GM12891 (cell line): ENCODE measurements around the gene FLT3LG.

ENCODE experiments used
- POLR2AphosphoS5 ChIP-seq: IDR thresholded peaks from 2 replicates; pipeline ENCODE4 v1.6.1; 2011; ENCODE audit warnings: low read depth, low read length, control low read depth
- TAF1 ChIP-seq: IDR thresholded peaks from 2 replicates; pipeline ENCODE4 v1.6.1; 2011; ENCODE audit warnings: low read depth, low read length, control low read depth

- TF ChIP-seq POLR2AphosphoS5: peak; percentile 91
- TF ChIP-seq TAF1: peak; percentile 30; the same call in 1 of the 2 replicates
Observed at GRCh38 chr19:49492573-49493405, 18.8 kb downstream of the FLT3LG start.
